ENCODE results near the gene PCYT1A.

DNA sequence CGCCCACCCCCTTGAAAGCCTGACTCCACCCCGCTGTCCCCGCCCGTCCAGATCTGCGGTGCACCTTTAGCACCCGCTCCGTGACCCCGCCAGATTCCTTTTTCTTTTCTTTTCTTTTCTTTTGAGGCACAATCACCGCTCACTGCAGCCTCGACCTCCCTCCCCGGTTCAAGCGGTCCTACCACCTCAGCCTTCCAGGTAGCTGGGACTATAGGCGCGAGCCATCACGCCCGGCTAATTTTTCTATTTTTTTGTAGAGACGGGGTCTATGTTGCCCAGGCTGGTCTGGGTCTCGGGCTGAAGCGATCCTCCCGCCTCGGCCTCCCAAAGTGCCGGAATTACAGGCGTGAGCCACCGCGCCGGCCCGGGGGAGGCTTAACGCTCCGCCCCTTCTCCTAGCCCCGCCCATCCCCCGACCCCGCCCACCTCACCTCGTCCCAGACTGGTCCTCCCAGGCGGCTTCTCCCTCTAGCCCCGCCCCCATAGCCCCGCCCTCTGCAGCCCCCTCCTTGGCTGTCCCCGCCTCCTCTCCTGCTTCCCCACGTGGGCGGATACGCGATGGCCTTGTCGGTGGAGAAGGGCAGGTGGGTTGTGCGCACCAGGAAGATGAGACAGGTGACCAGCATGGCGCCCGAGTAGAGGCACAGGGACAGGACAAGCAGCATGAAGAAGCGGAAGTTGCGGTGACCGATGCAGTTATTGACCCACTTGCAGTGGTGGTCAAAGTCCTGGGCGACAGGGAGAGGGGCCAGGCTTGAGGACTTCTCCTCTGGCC is 79.5 kb downstream of the PCYT1A start:
- TF ChIP-seq, protein P1, sequence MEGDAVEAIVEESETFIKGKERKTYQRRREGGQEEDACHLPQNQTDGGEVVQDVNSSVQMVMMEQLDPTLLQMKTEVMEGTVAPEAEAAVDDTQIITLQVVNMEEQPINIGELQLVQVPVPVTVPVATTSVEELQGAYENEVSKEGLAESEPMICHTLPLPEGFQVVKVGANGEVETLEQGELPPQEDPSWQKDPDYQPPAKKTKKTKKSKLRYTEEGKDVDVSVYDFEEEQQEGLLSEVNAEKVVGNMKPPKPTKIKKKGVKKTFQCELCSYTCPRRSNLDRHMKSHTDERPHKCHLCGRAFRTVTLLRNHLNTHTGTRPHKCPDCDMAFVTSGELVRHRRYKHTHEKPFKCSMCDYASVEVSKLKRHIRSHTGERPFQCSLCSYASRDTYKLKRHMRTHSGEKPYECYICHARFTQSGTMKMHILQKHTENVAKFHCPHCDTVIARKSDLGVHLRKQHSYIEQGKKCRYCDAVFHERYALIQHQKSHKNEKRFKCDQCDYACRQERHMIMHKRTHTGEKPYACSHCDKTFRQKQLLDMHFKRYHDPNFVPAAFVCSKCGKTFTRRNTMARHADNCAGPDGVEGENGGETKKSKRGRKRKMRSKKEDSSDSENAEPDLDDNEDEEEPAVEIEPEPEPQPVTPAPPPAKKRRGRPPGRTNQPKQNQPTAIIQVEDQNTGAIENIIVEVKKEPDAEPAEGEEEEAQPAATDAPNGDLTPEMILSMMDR (IDR thresholded peaks at IDR 0.05) = no peak
- TF ChIP-seq POLR2A (IDR thresholded peaks at IDR 0.05) = no peak

Data from lower leg skin (tissue), 3 donors.